Measurements from ENCODE around the gene VPS35. TPM values are rescaled to one million over a fixed set of nuclear protein-coding genes. Genes with fewer than 3 reads are reported as not detected.

The VPS35 gene
- 26.4 and 49.6 TPM in 2 replicates for polyA plus RNA-seq (2011; rRNA removed)
- polyA minus RNA-seq (2011; rRNA and poly(A)+ RNA removed): 20.3 and 29.0 TPM in 2 replicates

GRCh38 chr16:46688654-46689364 is at the start of gene VPS35:
TSS of gene VPS35 (minus strand) at chr16:46689178. CDS start at chr16:46689133, 45 bp downstream.
- ChIA-PET CTCF (interaction anchor here (2.1 kb wide), 1 partner anchor 112 kb away, joined by 11 read pairs; no protein-coding TSS in a partner anchor), POLR2A (no interaction called here)
- DNase-seq (ENCODE audit: low read depth): peak; percentile 88
- Histone ChIP-seq H3K27me3 (ENCODE audit: control insufficient read depth, insufficient read depth, low read length) (no peaks in the 10 kb centered on the region), H3K4me3 (ENCODE audit: low read depth, low read length) (peak within 1 kb of the TSS; percentile 81), H3K36me3 (ENCODE audit: control insufficient read depth, insufficient read depth, low read length) (no peaks in the 10 kb centered on the region)
- TF ChIP-seq CTCF (IDR thresholded peaks at IDR 0.05; ENCODE audit: insufficient read depth, low read depth, low read length): peak; percentile 28; the same call in 1 of the 2 replicates

GRCh38 chr16:46737621-46738214 is 48.7 kb upstream of the VPS35 start:
- H3K36me3 ChIP-seq (ENCODE audit: control insufficient read depth, insufficient read depth, low read length): no peaks in the 10 kb centered on the region
- H3K27me3 ChIP-seq (ENCODE audit: control insufficient read depth, insufficient read depth, low read length): no peaks in the 10 kb centered on the region
- DNase-seq (ENCODE audit: low read depth): no peak
- no peak overlapping the region for H3K4me3 ChIP-seq (ENCODE audit: low read depth, low read length)
- CTCF ChIA-PET: interaction anchor here (1.8 to 2.2 kb wide), 2 partner anchors 9 to 10 kb away, joined by 4 to 5 read pairs; partner anchors contain the start of gene MYLK3
- POLR2A ChIA-PET: no interaction called here
- no peak for TF ChIP-seq CTCF (IDR thresholded peaks at IDR 0.05; ENCODE audit: insufficient read depth, low read depth, low read length)

GRCh38 chr16:46736695-46737094 is 47.7 kb upstream of the VPS35 start:
- no peak for TF ChIP-seq CTCF (IDR thresholded peaks at IDR 0.05; ENCODE audit: insufficient read depth, low read depth, low read length)
- H3K36me3 ChIP-seq (ENCODE audit: control insufficient read depth, insufficient read depth, low read length): no peaks in the 10 kb centered on the region
- CTCF ChIA-PET: interaction anchor here (1.8 to 2.2 kb wide), 2 partner anchors 8 to 11 kb away, joined by 4 to 5 read pairs; partner anchors contain the start of gene MYLK3
- no peak for DNase-seq (ENCODE audit: low read depth)
- no peaks in the 10 kb centered on the region for H3K27me3 ChIP-seq (ENCODE audit: control insufficient read depth, insufficient read depth, low read length)
- H3K4me3 ChIP-seq (ENCODE audit: low read depth, low read length): no peak overlapping the region
- POLR2A ChIA-PET: no interaction called here

GRCh38 chr16:46733319-46733830 is 44.4 kb upstream of the VPS35 start:
- TF ChIP-seq CTCF (IDR thresholded peaks at IDR 0.05; ENCODE audit: insufficient read depth, low read depth, low read length): no peak
- Histone ChIP-seq H3K4me3 (ENCODE audit: low read depth, low read length) (no peak overlapping the region), H3K27me3 (ENCODE audit: control insufficient read depth, insufficient read depth, low read length) (no peaks in the 10 kb centered on the region), H3K36me3 (ENCODE audit: control insufficient read depth, insufficient read depth, low read length) (no peaks in the 10 kb centered on the region)
- no peak for DNase-seq (ENCODE audit: low read depth)
- CTCF ChIA-PET: interaction anchor here (0.6 kb wide), 1 partner anchor 13 kb away, joined by 3 read pairs; no protein-coding TSS in a partner anchor
- POLR2A ChIA-PET: no interaction called here

GRCh38 chr16:46732561-46732960 is 43.6 kb upstream of the VPS35 start:
- TF ChIP-seq CTCF (IDR thresholded peaks at IDR 0.05; ENCODE audit: insufficient read depth, low read depth, low read length): no peak
- POLR2A ChIA-PET: no interaction called here
- Histone ChIP-seq H3K4me3 (ENCODE audit: low read depth, low read length) (no peak overlapping the region), H3K27me3 (ENCODE audit: control insufficient read depth, insufficient read depth, low read length) (no peaks in the 10 kb centered on the region), H3K36me3 (ENCODE audit: control insufficient read depth, insufficient read depth, low read length) (no peaks in the 10 kb centered on the region)
- no peak for DNase-seq (ENCODE audit: low read depth)
- CTCF ChIA-PET: no interaction called here

Data from BJ (cell line).